Measurements from ENCODE around the gene CTNNA2.

Gene CTNNA2

DNA sequence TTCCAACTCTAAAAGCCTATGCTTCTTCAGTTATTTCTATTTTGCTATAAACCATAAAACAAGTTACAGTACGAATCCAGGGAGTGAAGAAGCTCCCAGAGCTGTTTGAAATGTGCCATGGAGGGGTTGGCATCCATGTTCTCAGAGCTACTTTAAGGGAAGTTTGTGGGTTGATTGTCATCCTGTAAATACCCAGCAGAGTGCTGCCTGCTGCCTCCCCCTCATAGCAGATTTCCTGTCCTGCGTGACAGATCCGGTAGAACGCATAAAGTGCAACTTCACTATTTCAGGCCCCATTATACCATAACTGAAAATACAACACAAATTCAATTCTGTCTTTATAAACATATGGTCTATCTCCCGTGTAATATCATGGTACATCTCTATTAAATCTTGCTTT is 114.4 kb downstream of the CTNNA2 start:
- no peak for TF ChIP-seq Cebpa-rat (IDR thresholded peaks at IDR 0.05)
- H3K27me3 ChIP-seq = no peaks in the 10 kb centered on the region
- H3K4me2 ChIP-seq = peak overlapping the region; percentile 28 to 65 (median 53)
- peak overlapping the region in 9 of 11 experiments; percentile 39 to 74 (median 62); a peak in 15 of 22 replicates for H3K27ac ChIP-seq
- H4K20me1 ChIP-seq = no peaks in the 10 kb centered on the region
- H3K9me3 ChIP-seq (replicated peaks in 1 of 11) = peaks cover 0 to 5% (median 0%) of the 10 kb centered on the region in 11 experiments; a peak in 2 of 22 replicates
- no peak overlapping the region for H3K4me3 ChIP-seq
- peaks cover 8 to 30% (median 17%) of the 10 kb centered on the region in 10 experiments; a peak in 19 of 20 replicates for H3K4me1 ChIP-seq
- peak overlapping the region in 1 of 11 experiments; percentile 7; a peak in 2 of 22 replicates for H3K9ac ChIP-seq
- H3K36me3 ChIP-seq = no peaks in the 10 kb centered on the region

DNA sequence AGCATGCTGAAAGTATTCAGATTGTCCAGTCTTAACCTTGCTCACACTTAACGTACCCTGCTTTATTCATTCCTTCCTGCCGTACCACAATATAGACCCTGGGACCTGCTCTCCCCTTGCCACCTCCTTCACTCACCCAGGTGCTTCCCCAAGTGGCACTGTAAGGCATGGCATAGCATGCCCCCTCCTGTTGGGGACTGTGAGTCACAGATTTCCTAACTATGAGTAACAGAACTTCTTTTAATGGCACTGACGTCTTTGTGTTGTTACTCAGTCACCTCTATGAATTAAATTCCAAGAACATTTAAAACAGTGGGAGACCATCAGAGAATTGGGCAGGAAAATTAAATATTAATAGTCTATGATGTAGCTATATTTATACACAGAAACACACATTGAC is 117.2 kb downstream of the CTNNA2 start:
- no peak overlapping the region for H3K4me2 ChIP-seq

DNA sequence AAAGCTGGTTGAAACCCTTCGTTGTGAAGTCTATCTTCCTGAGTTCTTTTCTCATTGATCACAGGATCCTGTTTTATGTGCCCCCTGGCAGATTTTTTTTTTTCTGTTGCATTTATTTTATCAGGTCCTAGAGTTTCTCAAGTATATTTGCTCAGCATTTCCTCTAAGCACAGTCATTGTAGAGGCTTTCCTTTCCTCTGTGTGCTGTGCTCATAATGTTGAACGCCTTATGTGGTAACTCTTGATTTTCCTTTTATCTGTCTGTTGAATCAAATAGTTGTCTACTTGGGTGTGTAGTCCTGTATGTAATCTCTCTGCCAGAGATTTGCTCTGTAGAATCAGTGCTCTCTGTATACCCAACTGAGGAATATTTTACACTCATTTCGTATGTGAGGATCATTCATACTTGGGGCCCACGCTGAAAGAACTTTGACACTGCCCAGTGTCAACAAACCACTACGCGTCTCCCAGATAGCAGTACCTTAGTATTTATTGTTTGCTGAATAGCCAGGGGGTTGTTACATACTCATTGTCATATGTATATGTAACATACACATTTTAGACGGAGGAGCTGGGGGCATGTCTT is 118.2 kb downstream of the CTNNA2 start:
- Histone ChIP-seq H3K4me3 (no peak overlapping the region), H4K20me1 (no peaks in the 10 kb centered on the region), H3K4me2 (no peak overlapping the region), H3K27me3 (no peaks in the 10 kb centered on the region), H3K9me3 (replicated peaks in 1 of 11) (peaks cover 0 to 5% (median 0%) of the 10 kb centered on the region in 11 experiments; a peak in 2 of 22 replicates), H3K9ac (no peak overlapping the region), H3K36me3 (no peaks in the 10 kb centered on the region), H3K27ac (no peak overlapping the region), H3K4me1 (peaks cover 8 to 21% (median 14%) of the 10 kb centered on the region in 10 experiments; a peak in 19 of 20 replicates)
- TF ChIP-seq Cebpa-rat (IDR thresholded peaks at IDR 0.05) = no peak

More for the DNA sequence above, 117.2 kb downstream of the CTNNA2 start:
- no peak for TF ChIP-seq Cebpa-rat (IDR thresholded peaks at IDR 0.05)
- H3K9me3 ChIP-seq (replicated peaks in 1 of 11) = peaks cover 0 to 5% (median 0%) of the 10 kb centered on the region in 11 experiments; a peak in 2 of 22 replicates
- H3K4me3 ChIP-seq = no peak overlapping the region
- no peak overlapping the region for H3K27ac ChIP-seq
- H3K27me3 ChIP-seq = no peaks in the 10 kb centered on the region
- no peaks in the 10 kb centered on the region for H3K36me3 ChIP-seq
- H3K9ac ChIP-seq = no peak overlapping the region
- no peaks in the 10 kb centered on the region for H4K20me1 ChIP-seq
- H3K4me1 ChIP-seq = peaks cover 8 to 21% (median 14%) of the 10 kb centered on the region in 10 experiments; a peak in 19 of 20 replicates

DNA sequence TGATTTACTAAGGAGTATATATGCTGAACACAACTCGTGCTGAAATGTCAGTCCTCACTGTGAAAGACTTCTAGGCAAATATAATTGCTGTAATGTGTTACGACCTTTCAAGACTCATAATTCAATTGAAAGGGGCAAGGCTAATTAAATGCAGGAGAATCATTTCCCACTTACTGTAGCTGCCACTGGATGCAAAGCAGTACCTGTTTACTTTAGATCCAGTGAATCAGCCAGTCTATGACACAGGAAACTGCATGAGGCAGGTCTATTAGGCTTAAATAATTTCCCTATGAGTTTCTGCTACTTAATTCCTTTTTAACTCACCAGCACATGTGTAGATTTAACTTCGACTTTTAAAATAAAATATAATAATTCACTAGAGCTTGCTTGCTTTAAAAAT is 125.6 kb downstream of the CTNNA2 start:
- H3K36me3 ChIP-seq = no peaks in the 10 kb centered on the region
- TF ChIP-seq Cebpa-rat (IDR thresholded peaks at IDR 0.05) = no peak
- no peak overlapping the region for H3K9ac ChIP-seq
- no peaks in the 10 kb centered on the region for H3K9me3 ChIP-seq (replicated peaks in 1 of 11)
- H3K4me3 ChIP-seq = no peak overlapping the region
- no peaks in the 10 kb centered on the region for H4K20me1 ChIP-seq
- H3K27me3 ChIP-seq = no peaks in the 10 kb centered on the region
- no peak overlapping the region for H3K4me2 ChIP-seq
- no peak overlapping the region for H3K27ac ChIP-seq
- H3K4me1 ChIP-seq = no peaks in the 10 kb centered on the region

DNA sequence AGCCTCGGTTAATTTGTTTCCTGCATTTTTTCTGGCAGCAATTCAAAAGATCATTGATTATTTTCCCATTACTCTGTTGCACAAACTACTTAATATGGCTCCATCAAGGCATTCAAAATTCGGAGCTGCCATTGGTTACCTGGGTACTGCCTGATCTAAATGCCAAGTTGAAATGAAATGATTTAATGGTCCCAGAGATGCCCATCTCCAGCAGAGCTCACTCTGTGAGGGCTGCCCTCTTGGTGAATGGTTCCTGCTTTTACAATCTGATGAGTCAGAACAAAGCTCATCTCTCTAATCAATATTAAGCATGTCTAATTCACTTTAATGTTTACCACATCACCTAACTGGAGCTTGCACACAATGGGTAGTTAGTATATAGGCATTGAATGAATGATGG is 126.1 kb downstream of the CTNNA2 start:
- Histone ChIP-seq H3K27ac (no peak overlapping the region), H3K36me3 (no peaks in the 10 kb centered on the region), H3K4me2 (no peak overlapping the region), H3K9ac (no peak overlapping the region), H4K20me1 (no peaks in the 10 kb centered on the region), H3K27me3 (no peaks in the 10 kb centered on the region), H3K4me3 (no peak overlapping the region), H3K4me1 (no peaks in the 10 kb centered on the region), H3K9me3 (replicated peaks in 1 of 11) (no peaks in the 10 kb centered on the region)
- no peak for TF ChIP-seq Cebpa-rat (IDR thresholded peaks at IDR 0.05)

DNA sequence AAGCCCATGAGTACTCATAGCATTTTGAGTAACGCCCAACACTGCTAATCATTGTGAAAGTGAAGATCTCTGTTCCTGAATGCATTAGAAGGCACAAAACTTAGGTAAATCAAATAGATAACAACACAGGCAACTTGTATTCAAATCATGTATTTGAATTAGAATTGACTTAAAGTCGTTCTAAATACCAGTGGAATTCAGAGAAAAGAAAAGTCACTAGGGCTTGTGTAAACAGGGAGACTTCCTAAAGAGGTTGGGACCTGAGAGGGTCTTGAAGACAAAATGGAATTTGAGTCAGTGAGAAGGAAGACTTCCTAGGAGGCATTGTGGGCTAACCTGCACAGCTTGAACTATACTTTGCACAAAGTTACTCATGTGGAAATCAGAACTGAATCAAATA is 127.2 kb downstream of the CTNNA2 start:
- Histone ChIP-seq H3K27me3 (no peaks in the 10 kb centered on the region), H3K4me2 (no peak overlapping the region), H3K36me3 (no peaks in the 10 kb centered on the region), H3K27ac (no peak overlapping the region), H4K20me1 (no peaks in the 10 kb centered on the region), H3K4me1 (no peaks in the 10 kb centered on the region), H3K4me3 (no peak overlapping the region), H3K9me3 (replicated peaks in 1 of 11) (no peaks in the 10 kb centered on the region), H3K9ac (no peak overlapping the region)
- TF ChIP-seq Cebpa-rat (IDR thresholded peaks at IDR 0.05) = no peak

DNA sequence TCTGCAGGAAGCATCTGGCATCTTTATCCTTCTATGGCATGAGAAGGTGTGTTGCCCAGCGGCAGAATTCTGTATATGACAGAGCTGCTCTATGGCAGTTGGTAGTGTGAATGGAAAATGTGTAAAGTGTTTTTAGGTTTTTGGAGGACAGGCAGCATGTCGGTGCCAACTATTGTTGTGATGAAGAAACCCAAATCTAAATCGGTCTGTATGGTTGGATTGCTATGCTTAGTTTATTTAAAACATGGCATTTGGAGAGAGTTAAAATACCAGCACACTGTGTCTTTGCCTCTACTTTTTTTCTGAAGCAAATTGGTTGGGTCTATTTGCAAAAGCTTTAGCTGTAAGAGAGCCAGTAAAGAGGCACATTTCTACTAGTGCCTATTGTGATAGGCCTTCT is 136.7 kb downstream of the CTNNA2 start:
- Histone ChIP-seq H3K9me3 (replicated peaks in 1 of 11) (no peaks in the 10 kb centered on the region), H3K27me3 (no peaks in the 10 kb centered on the region), H3K4me3 (no peak overlapping the region), H3K27ac (no peak overlapping the region), H3K9ac (no peak overlapping the region), H3K4me2 (no peak overlapping the region), H3K36me3 (no peaks in the 10 kb centered on the region), H3K4me1 (no peaks in the 10 kb centered on the region), H4K20me1 (no peaks in the 10 kb centered on the region)
- TF ChIP-seq Cebpa-rat (IDR thresholded peaks at IDR 0.05) = no peak

DNA sequence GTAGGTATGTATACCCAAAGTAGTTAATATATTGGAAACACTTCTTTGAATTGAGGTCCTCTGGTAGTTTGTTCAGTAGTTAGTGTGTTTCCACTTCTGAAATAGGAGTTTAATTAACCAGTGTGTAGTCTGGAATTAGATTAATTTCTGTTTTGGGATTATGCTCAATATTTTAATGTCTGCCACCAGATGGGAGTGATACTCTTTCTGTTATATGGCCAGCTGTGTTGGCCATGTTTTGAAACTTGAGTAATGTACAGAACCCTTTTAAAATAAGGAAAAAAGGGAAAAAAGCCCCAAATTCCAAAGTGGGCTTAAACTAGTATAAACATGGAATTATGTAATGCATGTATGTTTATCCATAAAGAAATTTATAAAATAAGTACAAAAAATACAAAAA is 147.7 kb downstream of the CTNNA2 start:
- H3K9ac ChIP-seq = no peak overlapping the region
- no peak overlapping the region for H3K4me3 ChIP-seq
- no peaks in the 10 kb centered on the region for H3K4me1 ChIP-seq
- no peak overlapping the region for H3K27ac ChIP-seq
- TF ChIP-seq Cebpa-rat (IDR thresholded peaks at IDR 0.05) = no peak
- no peaks in the 10 kb centered on the region for H3K27me3 ChIP-seq
- H3K9me3 ChIP-seq (replicated peaks in 1 of 11) = no peaks in the 10 kb centered on the region
- no peaks in the 10 kb centered on the region for H3K36me3 ChIP-seq
- H3K4me2 ChIP-seq = no peak overlapping the region
- no peaks in the 10 kb centered on the region for H4K20me1 ChIP-seq

DNA sequence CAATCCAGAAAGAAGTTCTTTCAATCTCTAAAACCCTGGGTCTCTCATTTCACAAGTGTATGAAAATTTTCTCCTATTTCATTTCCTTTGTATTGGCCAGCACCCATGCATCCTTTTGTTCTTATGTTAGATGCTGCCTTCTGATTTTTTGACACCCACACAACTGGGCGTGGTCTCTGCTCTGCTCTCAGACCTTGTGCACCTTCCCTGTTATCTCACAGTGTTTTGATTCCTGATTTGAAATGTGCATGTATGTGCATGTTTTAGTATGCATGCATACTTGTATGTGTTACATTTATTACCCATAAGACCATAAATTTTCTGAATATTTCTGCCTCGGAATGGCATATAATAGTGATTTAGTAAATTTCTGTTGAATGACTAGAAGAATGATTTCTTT is 152.2 kb downstream of the CTNNA2 start:
- Histone ChIP-seq H3K4me3 (no peak overlapping the region), H3K36me3 (no peaks in the 10 kb centered on the region), H4K20me1 (no peaks in the 10 kb centered on the region), H3K27me3 (no peaks in the 10 kb centered on the region), H3K9me3 (replicated peaks in 1 of 11) (peaks cover 0 to 9% (median 5%) of the 10 kb centered on the region in 11 experiments; a peak in 7 of 22 replicates), H3K4me2 (no peak overlapping the region), H3K27ac (no peak overlapping the region), H3K9ac (no peak overlapping the region), H3K4me1 (no peaks in the 10 kb centered on the region)
- no peak for TF ChIP-seq Cebpa-rat (IDR thresholded peaks at IDR 0.05)

DNA sequence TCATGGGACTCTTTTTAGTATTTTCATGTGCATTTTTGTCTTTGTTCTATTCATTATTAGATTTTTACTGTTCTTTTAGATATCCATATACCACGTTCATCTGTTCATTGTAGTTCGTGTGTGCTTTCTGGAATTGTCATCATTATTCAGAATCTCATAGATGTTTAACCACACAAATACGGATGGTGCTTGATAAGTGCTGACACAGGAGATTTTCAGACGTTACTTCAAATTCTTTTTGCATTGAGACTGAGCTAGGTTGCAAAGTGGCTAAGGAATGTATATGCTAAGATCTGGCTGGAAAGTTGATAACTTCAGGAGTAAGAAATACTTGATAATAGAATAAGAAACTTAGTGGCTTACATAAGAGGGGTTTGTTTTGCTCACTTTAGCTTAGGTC is 153.6 kb downstream of the CTNNA2 start:
- H3K4me2 ChIP-seq = no peak overlapping the region
- no peaks in the 10 kb centered on the region for H4K20me1 ChIP-seq
- no peak overlapping the region for H3K9ac ChIP-seq
- no peaks in the 10 kb centered on the region for H3K36me3 ChIP-seq
- peaks cover 0 to 9% (median 5%) of the 10 kb centered on the region in 11 experiments; a peak in 7 of 22 replicates for H3K9me3 ChIP-seq (replicated peaks in 1 of 11)
- H3K4me1 ChIP-seq = no peaks in the 10 kb centered on the region
- no peak for TF ChIP-seq Cebpa-rat (IDR thresholded peaks at IDR 0.05)
- H3K4me3 ChIP-seq = no peak overlapping the region
- no peaks in the 10 kb centered on the region for H3K27me3 ChIP-seq
- no peak overlapping the region for H3K27ac ChIP-seq
